ENCODE results near the gene VPS18. TPM values are rescaled to one million over a fixed set of nuclear protein-coding genes. Genes with fewer than 3 reads are reported as not detected.
A peak's percentile ranks its signal among the peaks of the same experiment; 100 is the strongest.

The VPS18 gene
- total RNA-seq, 1 donor from 2014 or later = 25.6 TPM

DNA sequence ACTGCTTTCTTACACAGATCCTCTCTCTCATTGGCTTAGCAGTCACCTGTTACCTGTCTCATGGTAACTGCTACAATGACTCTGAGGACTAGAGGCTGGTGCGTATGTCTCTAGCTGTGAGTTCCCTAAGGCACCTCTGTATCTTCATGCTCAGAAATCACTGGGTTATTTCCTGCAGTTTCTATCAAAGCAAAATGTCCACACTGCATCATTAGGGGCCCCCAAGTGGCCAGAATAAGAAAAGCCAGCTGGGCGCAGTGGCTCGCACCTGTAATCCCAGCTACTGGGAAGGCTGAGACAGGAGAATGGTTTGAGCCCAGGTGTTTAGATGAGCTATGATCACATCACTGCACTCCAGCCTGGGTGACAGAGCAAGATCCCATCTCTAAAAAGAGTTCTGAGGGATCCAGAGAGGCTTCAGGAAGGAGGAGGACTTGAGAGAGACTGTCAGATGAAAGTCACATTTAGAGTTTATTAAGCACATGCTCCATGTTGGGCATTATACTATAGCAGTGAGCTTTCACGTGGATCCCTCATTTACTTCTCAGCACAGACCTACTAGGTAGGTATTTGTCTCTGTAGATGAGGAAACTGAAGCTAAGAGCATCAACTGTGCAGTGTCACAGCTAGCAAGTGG lies 2.3 kb upstream of the VPS18 start:
- no peaks in the 10 kb centered on the region for H3K9me3 Mint-ChIP-seq

DNA sequence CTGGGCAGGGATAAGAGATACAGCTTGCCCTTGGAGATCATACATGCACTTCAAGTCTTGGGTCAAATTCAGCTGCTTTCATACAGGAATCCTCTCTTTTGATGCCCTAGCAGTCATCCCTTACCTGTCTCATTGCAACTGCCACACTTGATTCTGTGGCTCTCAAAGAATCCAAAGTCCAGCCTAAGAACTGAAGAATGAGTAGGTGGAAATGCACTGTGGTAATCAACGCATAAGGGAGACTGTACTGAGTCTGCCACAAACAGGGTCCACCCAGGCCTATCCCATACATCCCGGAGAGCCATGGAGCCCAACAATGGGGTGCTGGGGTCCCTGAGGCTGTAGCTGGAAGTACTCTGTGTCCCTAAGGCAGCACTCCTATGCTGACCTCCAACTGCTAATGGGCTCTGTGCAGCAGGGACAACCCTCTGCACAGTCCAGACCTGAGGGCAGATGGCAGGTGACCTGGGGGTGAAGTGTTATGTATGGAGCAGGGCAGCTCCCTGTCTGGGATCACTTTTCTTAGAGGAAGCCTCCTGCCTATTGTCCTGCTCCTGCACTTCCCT lies 1.7 kb upstream of the VPS18 start:
- TF ChIP-seq, protein P1, sequence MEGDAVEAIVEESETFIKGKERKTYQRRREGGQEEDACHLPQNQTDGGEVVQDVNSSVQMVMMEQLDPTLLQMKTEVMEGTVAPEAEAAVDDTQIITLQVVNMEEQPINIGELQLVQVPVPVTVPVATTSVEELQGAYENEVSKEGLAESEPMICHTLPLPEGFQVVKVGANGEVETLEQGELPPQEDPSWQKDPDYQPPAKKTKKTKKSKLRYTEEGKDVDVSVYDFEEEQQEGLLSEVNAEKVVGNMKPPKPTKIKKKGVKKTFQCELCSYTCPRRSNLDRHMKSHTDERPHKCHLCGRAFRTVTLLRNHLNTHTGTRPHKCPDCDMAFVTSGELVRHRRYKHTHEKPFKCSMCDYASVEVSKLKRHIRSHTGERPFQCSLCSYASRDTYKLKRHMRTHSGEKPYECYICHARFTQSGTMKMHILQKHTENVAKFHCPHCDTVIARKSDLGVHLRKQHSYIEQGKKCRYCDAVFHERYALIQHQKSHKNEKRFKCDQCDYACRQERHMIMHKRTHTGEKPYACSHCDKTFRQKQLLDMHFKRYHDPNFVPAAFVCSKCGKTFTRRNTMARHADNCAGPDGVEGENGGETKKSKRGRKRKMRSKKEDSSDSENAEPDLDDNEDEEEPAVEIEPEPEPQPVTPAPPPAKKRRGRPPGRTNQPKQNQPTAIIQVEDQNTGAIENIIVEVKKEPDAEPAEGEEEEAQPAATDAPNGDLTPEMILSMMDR (conservative IDR thresholded peaks at IDR 0.05) = no peak
- H3K4me3 Mint-ChIP-seq = peak overlapping the region; percentile 74

More for the DNA sequence above, 2.3 kb upstream of the VPS18 start:
- Mint-ChIP-seq H3K4me1 (ENCODE audit: unreplicated experiment) (peaks cover 12% of the 10 kb centered on the region), H3K4me3 (peak overlapping the region; percentile 74), H3K27me3 (no peaks in the 10 kb centered on the region), H3K36me3 (no peaks in the 10 kb centered on the region), H3K27ac (peak overlapping the region; percentile 88)
- no peak for DNase-seq (ENCODE audit: extremely low spot score, unreplicated experiment)
- TF ChIP-seq, protein P1 (conservative IDR thresholded peaks at IDR 0.05) = peak; percentile 83

DNA sequence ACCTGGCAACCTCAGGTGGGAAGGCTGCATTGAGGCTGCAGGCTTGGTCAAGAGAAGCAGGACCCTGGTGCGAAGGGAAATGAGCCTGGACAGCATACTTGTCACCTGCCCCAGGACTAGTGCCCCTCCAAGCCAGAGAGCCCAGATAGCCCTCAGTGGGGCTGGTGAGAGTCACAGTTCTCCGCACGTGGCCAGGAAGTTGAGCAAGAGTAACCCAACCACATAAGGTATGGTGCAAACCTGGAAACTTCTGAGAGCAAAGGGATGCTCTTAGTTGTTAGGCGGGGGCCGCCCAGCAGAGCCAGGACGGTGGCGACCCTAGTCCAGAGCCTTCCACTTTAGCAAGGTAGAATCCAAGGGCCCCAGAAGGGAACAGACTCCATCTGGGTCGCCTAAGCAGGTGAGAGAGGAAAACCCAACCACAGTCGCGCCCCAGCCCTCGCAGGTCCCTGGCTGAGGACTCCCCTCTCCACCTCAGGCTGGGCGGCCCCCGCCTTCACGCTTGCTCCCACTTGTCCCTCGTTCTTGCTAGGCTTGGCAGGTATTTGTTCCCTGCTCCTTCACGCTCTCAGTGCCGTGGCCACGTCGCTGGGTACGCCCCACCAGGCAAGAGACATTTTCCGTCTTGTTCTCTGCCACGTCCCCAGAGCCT lies 1.1 kb upstream of the VPS18 start:
- Mint-ChIP-seq H3K9me3 (no peaks in the 10 kb centered on the region), H3K4me3 (peak overlapping the region; percentile 98), H3K36me3 (peaks cover 6% of the 10 kb centered on the region), H3K27me3 (no peaks in the 10 kb centered on the region), H3K4me1 (ENCODE audit: unreplicated experiment) (peaks cover 12% of the 10 kb centered on the region), H3K27ac (peak overlapping the region; percentile 98)
- TF ChIP-seq, protein P1 (conservative IDR thresholded peaks at IDR 0.05) = no peak
- DNase-seq (ENCODE audit: extremely low spot score, unreplicated experiment) = peak; percentile 71

More for the DNA sequence above, 1.7 kb upstream of the VPS18 start:
- Mint-ChIP-seq H3K27me3 (no peaks in the 10 kb centered on the region), H3K9me3 (no peaks in the 10 kb centered on the region), H3K27ac (peak overlapping the region; percentile 88), H3K4me1 (ENCODE audit: unreplicated experiment) (peaks cover 12% of the 10 kb centered on the region), H3K36me3 (peaks cover 4% of the 10 kb centered on the region)
- no peak for DNase-seq (ENCODE audit: extremely low spot score, unreplicated experiment)

DNA sequence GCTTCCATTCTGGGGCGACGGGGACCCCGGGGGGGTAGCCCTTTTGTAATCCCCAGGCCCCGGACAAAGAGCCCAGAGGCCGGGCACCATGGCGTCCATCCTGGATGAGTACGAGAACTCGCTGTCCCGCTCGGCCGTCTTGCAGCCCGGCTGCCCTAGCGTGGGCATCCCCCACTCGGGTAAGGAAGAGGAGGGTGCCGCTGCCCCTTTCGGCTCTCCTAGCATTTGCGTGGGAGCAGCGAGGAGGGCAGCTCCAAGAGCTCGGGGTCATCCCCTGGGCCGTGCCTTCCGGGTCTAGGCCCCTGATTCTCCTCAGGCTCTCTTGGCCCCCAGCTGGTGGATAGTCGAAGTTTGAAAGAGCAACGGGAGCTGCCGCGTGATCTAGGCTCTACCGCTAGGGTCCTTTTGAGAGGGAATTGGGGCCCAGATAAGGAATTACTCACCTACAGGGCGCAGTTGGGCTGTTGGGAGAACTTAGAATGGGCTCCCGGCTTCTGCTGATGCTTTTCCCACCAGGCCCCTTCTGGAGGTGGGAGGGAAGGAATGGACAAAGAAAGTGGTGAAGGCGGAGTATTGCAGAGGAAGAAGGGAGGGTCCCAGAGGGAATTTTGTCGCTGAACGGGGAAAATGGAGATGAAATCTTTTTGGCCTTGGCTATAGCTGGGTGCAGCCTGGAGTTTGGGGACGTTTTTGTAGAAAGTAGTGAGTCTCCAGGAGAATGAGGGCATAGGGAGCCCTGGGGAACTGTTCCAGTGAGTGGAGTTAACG lies 615 bp downstream of the VPS18 start:
- peaks cover 10% of the 10 kb centered on the region for H3K36me3 Mint-ChIP-seq
- H3K27ac Mint-ChIP-seq = peak overlapping the region; percentile 98
- H3K4me3 Mint-ChIP-seq = peak overlapping the region; percentile 98
- H3K27me3 Mint-ChIP-seq = no peaks in the 10 kb centered on the region
- H3K4me1 Mint-ChIP-seq (ENCODE audit: unreplicated experiment) = peaks cover 12% of the 10 kb centered on the region
- TF ChIP-seq, protein P1 (conservative IDR thresholded peaks at IDR 0.05) = peak; percentile 80
- no peaks in the 10 kb centered on the region for H3K9me3 Mint-ChIP-seq
- DNase-seq (ENCODE audit: extremely low spot score, unreplicated experiment) = peak; percentile 75

DNA sequence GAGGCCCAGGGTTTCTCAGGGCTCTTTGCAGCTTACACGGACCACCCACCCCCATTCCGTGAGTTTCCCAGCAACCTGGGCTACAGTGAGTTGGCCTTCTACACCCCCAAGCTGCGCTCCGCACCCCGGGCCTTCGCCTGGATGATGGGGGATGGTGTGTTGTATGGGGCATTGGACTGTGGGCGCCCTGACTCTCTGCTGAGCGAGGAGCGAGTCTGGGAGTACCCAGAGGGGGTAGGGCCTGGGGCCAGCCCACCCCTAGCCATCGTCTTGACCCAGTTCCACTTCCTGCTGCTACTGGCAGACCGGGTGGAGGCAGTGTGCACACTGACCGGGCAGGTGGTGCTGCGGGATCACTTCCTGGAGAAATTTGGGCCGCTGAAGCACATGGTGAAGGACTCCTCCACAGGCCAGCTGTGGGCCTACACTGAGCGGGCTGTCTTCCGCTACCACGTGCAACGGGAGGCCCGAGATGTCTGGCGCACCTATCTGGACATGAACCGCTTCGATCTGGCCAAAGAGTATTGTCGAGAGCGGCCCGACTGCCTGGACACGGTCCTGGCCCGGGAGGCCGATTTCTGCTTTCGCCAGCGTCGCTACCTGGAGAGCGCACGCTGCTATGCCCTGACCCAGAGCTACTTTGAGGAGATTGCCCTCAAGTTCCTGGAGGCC lies 5.4 kb downstream of the VPS18 start:
- no peak for DNase-seq (ENCODE audit: extremely low spot score, unreplicated experiment)
- TF ChIP-seq, protein P1 (conservative IDR thresholded peaks at IDR 0.05) = no peak
- peaks cover 21% of the 10 kb centered on the region for H3K36me3 Mint-ChIP-seq
- H3K27ac Mint-ChIP-seq = no peak overlapping the region
- H3K4me3 Mint-ChIP-seq = no peak overlapping the region
- no peaks in the 10 kb centered on the region for H3K9me3 Mint-ChIP-seq
- H3K4me1 Mint-ChIP-seq (ENCODE audit: unreplicated experiment) = peaks cover 12% of the 10 kb centered on the region
- no peaks in the 10 kb centered on the region for H3K27me3 Mint-ChIP-seq

Measured in type B pancreatic cell (in vitro differentiated cells).